Posterior cingulate gyrus (tissue), 11 donors: Measurements from ENCODE around the gene ITPKB.
A peak's percentile ranks its signal among the peaks of the same experiment; 100 is the strongest.
"Not testable (repeated sequence)": the region's sequence is repeated elsewhere in the genome, so short reads cannot be mapped to it uniquely, and the experiment has no call there.

ENCODE experiments used
- DNase-seq, 10 donors: peaks; one replicate each; pipeline versions ENCODE4 v3.0.0 to v3.0.0-alpha.2; 2020 to 2021; ENCODE audit warnings: mixed read lengths in 3 of 10
- intact Hi-C: fragments of 100-400 bp; cut with DNase I; formaldehyde crosslinking; loops from one replicate; pipeline ENCODE4 v1.15.1; 2023

ITPKB gene

DNA sequence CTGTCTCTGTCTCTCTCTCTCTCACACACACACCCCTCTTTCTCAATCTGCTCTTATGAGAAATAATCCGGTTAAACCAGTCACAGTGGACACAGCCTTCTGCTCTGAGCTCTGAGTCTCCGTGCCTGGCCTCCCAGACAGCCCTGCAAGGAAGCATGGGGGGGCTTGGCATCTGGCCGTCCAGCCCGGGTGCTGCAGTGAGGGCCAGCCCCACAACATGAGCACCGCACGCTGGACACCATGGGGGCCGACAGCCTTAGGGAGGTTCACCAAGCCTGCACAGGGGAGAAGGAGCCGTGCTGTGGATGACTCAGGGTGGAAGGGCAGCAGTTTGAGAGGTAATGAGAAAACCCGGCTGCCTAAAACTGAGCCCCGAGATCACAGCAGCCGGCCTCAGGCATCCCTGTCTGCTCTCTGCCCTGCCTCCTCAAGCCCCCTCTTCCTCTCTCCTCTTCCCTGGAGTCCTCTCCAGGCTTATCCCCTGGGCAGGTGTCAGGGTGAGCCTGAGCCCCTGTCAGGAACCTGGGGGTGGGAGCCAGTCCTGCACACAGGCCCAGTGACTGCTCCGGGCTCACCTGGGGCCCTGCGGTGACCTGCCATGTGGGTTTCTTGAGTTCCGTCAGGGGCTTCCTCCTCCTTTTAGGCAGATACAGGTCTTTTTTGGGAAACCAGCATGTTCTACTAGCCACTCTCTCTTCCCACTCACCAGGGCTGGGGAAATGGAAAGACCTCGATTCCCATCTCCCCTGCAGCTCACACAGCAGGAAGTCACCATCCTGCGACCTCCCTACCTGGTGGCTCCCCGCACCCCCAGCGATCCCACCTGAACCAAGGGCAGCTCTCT lies 92.8 kb downstream of the ITPKB start:
- DNase-seq: peak in 4 of 10 donors; percentile 26 to 81 (median 76)
- intact Hi-C loops: no loop called here

DNA sequence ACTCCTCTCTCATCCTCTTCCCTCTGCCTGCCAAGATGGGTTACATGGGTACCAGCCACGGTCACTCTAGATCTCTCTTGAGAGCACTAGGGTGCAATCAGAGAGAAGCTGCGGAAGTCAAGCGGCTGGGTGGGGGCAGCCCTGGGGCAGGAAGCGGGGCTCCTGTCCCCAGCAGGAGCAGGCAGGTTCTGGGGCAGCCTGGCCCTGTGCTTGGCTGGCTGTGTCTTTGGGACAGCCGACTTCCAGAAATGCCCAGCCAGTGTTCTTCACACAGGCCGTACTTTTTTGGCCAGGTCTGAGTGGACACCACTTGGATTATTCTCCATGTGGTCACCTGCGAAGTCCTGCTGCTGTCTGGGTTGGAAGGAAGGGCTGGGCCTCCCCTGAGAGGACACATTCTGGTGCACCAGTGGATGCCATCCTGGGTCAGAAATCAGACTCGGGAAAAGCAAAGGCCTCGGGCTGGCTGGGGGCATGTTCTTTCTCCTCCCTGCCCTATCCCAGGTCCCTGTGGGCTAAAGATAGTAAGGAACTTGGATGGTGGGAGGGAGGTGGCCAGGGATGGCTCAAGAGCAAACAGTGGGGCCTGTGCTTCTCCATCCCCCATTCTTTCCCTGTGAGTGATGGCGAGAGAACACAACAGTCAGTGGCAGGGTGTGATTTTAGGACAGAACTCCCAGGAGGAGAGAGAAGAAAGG lies 93.7 kb downstream of the ITPKB start:
- peak in 4 of 10 donors; percentile 20 to 59 (median 52) for DNase-seq
- intact Hi-C loops: no loop called here

DNA sequence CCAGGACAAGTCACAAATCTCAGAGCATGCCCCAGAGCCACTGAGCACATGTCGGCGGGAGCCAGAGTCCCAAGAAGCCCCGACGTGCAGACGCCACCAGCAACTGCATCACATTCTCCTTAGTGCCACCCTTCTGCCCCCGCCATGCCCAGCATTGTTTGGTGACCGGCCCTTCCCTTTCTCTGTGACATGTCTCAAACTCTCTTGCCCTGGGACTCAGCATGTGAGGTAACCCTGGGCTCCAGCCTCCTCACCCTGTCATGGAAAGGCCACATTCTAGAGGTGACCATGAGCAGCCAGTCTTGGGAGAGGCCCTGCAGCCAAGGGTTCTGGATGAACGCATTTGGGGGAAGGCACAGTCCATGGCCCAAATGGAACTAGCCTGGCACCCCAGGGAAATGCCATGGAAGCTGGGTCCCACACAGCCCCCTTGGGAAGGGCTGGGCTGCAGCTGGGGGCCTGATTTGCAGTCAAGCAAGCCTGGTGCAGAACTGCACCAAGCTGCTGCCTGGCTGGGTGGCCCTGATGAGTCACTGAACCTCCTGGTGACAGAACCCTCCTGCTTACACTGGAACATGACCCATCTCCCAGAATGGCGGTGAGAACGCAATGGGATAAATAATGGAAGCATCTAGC lies 94.4 kb downstream of the ITPKB start:
- peak in 6 of 10 donors; percentile 1 to 80 (median 37) for DNase-seq
- intact Hi-C loops: no loop called here

DNA sequence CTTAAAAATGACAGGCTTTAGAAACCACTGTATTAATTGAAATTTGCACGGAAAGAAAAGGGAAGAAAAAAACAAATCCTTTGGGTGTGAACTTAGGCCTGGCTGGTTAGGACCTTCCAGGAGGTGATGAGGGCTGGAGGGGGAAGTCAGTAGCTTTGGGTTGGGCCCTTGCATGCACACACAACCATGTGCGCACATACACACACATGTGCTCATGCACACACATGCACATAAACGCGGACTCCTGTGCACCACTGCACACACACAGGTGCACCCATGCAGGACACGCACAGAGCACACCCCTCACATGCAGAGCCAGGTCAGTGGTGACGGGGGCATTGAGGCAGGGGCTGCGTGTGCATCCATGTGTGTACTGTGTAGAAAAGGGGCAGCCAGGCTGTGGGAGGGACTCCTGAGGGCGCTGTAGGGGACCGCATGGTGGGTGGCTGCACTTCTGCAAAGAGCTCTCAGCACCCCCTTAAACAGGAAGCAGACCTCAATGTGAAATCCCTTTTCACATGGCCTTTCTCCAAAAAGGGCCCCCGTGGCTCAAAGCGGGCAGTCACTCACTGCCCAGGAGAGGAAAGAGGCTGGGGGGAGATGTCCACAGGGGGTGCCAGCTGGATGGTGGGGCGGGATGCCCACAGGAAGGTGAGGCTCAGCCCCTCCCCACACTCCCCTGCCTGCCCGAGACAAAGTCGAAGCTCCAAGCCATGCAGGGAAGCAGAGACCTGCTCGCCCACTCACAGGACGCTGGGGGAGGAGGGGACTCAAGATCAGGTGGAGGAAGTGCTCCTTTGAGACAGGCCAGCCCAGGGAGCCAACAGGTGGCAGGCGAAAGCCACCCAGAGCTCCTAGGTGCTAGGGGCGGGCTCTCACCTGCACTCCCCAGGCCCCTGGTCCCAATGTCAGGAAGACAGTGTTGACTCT lies 95.2 kb downstream of the ITPKB start:
- peak in 6 of 10 donors; percentile 6 to 75 (median 40) for DNase-seq
- intact Hi-C loops: no loop called here

DNA sequence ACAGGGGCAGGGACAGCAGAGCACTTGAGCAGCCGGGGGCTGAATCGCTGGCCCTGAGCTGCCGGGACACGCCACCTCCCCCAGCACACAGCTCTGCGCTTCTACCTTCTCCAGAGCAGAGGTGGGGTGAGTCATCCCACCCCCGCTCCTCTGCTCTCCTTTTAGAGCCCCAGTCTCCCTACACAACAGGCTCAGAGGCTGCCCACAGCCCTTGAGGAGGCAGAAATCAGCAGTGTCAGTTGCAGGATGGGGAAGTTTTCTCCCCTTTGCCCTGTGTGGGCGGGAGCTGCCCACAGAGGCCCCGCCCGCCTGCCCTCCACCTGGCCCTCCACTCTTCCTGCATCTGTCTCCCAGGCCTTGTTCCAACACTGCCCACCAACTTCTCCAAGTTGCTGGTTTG lies 95.9 kb downstream of the ITPKB start:
- intact Hi-C loops: no loop called here
- DNase-seq: peak in 6 of 10 donors; percentile 49 to 93 (median 75)

DNA sequence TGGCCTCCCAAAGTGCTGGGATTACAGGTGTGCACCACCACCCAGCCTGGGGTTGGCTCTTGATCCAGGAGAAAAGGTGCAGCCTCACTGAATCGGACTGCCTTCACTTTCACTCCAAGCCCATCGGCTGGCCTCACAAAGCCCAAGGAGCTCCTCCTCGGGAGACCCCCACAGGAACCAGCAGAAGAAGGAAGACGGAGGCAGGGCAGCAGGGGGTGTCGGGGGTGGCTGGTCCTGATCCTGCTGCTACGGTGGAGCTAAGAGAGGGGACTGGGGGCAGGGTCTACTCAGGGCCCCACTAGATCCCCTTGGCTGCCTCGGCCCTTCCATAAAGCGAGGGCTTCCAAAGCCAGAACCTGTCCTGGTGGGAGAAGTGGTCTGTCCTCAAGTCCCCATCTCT lies 96.7 kb downstream of the ITPKB start:
- peak in 4 of 10 donors; percentile 3 to 63 (median 34) for DNase-seq
- intact Hi-C loops: no loop called here

DNA sequence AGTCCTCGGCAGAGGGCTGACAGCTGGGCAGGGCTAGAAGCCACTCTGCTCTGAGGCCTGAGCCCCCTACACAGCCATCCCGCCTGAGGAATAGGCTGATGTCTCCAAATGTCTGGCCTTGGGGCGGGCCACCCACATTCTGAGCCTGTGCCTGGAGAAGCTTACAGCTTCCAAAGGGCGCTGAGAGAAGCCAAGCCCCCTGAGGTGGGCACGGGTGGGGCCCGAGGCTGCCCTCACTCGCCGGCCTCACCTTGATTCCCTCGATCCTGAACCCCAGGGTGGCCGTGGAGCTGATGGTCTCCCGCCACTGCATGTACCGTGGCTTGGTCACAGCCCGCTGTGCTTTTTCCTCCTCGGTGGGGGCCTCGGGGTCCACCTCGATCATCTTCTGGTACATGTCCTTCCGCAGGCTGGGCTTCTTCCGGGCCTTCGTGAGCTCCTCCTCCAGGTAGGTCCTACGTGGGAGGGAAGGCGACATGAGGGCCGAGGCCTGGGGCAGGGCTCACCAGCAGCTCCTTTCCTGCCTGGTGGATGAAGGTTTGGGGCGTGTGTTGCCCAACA lies 97.3 kb downstream of the ITPKB start:
- DNase-seq: peak in 5 of 10 donors; percentile 2 to 74 (median 54)
- intact Hi-C loops: no loop called here

DNA sequence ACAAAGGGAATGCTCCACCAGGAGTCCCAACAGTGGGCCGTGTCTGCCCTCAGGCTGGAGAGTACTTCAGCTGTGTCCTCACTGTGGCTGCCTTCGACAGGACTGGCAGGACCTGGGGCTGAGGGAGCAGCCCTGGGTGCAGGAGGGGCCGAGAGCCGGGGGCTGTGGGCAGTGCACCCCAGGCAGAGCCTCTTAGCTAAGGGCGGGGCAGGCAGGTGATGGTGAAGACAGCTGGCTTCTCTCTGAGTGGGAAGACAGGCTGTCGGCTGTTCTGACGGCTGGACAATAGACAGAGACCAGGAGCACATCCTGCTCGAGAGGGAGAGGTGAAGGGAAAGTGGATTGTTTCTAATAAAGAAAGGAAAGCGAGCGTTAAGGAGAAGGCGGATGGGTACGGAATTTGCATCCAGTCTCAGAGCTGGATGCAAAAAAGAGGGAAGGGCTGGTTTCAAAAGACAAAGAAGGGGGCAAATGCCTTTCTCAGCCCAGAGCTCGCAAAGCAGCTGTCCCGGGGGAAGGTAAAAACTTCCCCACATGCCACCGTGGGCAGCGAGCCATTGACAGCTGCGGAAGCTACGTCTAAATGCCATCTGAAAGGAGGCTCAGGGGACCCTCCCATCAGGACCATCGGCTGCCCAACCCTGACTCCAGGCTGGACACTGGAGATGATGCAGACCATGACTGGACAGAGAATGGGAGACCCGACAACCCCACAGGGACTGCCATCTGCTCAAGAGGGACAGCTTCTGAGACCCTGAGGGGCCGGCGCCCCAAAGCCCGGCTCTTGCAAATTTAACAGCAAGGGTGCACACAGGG lies 98.6 kb downstream of the ITPKB start:
- intact Hi-C loops: no loop called here
- peak in 6 of 10 donors; percentile 5 to 72 (median 36) for DNase-seq

DNA sequence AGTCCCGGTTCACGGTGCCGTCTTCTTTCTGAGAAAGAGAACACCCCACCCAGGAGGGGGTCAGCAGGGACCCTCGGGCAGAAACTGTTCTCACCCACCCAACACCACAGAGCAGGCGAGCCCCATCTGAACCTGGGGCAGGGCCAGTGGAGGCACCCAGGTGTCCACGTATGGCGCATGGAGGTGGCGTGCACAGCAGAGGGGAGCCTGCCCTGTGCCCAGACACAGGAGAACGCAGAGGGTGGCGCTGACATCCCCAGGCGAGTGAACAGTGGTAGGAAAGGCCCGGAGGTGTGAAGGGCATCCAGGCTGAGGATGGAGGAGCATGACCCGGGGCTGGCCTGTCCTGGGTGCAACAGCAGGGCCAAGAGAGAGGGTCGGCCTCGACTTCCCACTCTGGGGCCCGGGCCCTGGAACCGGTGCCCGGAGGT lies 99.4 kb downstream of the ITPKB start:
- intact Hi-C loops: no loop called here

DNA sequence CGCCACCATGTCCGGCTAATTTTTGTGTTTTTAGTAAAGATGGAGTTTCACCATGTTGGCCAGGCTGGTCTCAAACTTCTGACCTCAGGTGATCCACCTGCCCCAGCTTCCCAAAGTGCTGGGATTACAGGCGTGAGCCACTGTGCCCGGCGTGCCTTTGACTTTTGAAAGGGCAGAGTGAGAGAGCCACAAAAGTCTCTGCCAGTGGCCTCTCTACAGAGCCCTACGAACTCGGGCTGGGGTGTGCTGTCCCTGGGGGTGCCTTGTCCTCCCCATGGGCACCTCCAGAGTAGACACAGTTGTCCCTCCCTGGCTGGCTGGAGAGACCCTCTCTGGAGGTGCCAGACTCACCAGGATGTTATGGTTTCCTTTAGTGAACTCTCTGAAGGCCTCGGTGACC lies 99.9 kb downstream of the ITPKB start:
- DNase-seq: peak in 4 of 10 donors; percentile 0 to 52 (median 14)
- intact Hi-C loops: not testable (repeated sequence)

More for the DNA sequence above, 99.4 kb downstream of the ITPKB start:
- DNase-seq: peak in 7 of 10 donors; percentile 1 to 80 (median 10)

DNA sequence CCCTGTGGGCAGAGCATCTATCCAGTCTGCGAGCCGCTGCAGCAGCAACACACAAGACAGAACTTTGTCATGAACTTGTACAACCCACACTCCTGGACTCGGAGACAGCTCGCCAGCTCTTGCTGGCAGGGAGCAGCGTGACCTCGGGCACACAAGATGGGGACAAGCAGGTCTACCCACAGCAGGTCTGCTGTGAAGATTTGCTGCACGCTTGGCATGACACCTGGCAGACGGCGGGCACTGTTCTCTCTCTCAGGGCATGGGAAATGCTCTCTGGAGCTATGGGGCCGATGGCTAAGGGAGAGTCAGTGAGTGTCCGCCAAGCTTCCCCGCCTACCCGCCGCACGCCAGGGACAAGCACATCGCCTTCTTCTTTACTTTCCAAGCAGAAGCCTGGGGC lies 100.5 kb downstream of the ITPKB start:
- intact Hi-C loops: no loop called here
- DNase-seq: peak in 8 of 10 donors; percentile 29 to 92 (median 52)

DNA sequence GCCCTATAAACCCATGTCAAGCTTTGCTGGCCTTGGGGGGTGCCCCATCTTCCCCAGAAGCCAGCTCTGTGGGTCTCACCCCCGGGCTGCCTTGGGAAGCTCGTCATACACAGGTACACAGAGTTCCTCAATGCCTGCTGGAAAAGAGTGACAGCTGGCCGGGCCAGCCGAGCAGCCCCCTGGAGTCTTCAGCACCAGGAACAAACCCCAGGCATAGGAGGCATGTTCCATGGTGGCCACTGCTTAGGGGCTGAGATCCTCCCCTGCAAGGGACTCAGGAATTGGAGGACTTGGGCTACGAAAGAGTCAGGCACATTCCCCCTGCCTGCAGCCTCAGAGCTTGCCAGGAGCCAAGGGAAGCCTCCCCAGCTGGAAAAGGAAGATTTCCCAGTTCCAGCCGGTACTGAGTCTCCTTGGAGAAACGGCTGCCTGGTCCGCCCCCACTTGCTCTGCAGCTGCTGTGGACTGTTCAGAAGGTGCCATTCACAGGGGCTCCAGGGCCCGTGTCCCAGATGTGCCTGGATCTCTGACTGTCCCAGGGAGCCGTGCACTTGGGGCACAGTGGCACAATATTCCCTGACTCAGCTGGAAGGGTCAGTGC lies 101.0 kb downstream of the ITPKB start:
- peak in 7 of 10 donors; percentile 40 to 93 (median 66) for DNase-seq
- intact Hi-C loops: no loop called here

DNA sequence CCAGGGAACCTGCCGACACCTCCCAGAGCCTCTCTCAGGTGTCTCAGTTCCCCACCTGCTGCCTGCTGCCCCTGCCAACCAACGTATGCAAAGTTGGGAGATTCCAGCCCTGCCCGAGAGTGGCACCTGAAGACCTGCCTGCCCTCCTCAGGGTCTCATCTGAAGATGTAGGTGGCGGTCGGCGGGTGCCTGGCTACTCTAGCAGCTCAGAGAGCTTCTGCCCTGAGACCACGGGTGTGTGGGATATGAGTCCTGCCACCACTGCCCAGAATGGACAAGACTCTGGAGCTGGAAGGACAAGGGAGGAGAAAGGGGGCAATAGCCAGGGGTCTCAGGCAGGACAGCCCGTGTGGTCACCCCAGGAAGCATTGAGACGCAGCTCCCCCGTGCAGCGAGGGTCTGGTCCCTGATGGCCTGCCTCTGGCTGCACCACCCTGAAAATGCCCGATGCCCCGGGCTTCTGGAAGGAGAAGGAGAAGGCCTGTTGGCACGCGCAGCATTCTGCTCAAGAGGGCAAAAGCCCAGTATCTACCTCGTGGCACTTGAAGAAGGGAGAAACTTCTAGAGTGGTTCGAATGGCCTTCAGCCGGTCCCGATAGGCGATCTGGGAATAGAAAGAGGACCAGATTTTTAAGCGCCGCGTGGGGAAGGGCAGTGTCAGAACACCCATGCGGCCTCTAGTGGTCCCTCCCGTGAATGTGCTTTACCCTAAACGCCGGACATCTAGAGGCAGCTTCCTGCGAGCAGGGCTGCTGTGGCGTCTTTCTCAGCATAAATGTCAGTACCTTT lies 101.7 kb downstream of the ITPKB start:
- peak in 7 of 10 donors; percentile 5 to 76 (median 26) for DNase-seq
- intact Hi-C loops: no loop called here

DNA sequence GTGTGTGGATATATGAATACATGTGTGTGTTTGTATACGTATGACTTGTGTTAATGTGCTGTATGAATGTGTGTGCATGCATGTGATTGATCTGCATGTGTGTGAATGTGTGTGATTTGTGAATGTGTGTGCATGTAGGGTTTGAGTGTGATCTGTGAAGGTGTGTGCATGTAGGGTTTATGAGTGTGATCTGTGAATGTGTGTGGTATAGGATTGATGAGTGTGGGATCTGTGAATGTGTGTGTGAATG lies 102.3 kb downstream of the ITPKB start:
- intact Hi-C loops: no loop called here
- DNase-seq: no peak

DNA sequence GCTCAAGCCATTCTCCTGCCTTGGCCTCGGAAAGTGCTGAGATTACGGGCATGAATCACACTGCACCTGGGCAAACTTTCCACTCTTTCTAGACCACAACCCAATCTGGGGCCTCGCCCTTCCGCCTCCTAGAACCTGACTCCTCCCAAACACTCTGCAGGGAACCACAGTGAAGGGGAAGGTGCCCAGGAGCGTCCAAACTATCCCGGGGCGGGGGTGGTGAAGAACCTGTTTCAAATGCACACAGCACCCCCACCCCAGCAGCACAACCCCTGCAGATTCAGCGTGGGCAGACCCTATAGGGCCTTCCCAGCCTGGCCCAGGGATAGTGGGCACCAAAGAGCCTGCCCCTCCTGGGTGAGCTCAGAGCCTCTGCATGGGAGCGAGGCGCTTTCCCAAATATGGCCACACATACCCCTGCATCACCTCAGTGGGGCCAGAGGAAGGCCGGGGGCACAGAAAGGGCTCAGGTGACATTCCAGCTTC lies 103.6 kb downstream of the ITPKB start:
- intact Hi-C loops: loop anchor here (2.0 kb wide), 2 partner anchors 99 to 193 kb away; no protein-coding TSS in a partner anchor

DNA sequence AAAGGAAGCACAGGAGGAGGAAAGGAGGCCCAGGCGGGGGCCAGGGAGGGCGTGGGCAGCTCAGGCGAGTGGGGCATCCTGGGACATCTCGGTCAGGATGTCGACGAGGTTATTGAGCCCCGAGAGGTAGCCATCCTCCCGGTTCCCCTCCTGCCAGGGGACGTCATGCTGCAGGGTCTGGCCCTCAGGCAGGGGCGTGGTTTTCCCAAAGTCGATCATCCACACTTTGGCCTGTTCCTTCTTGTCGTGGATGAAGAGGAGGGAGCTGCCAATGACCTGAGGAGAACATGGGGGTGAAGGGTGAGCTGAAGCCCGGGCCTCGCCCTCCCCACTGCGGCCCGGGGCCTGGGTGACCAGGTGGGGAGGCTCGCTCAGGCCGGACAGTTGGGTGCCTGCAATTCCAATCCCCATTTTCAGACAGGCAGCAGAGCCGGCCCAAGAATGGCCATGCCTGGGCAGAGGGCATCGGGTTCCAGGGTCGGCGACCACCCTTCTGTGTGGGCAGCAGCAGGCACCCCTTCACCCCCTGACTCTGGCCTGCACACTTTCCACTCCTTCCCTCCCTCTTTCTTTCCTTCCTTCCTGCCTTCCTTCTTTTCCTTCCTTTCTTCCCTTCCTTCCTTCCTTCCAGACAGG lies 104.4 kb downstream of the ITPKB start:
- intact Hi-C loops: loop anchor here (1.0 to 5.0 kb wide), 4 partner anchors 53 to 803 kb away; no protein-coding TSS in a partner anchor
- DNase-seq: peak in 5 of 10 donors; percentile 6 to 83 (median 48)

More for the DNA sequence above, 103.6 kb downstream of the ITPKB start:
- DNase-seq: peak in 5 of 10 donors; percentile 3 to 63 (median 39)

DNA sequence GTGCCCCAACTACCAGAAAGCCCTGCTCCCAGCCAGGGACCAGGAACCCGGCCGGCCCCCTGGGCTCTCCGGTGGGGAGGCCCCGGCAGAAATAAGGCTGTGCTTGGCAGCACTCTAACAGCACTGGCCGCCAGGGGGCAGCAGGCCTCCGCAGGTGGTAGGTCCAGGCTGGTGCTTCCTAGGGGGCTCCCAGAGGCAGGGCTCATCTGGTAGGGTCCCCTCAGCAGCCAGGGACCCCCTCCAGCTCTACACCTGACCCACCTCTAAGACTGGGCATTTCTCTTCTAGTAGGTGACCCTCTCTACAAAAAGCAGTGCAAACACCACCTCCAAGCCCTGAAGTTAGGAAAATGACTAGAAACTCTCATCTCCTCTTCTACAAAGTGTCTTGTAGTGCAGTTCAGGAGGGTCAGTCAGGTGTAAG lies 104.9 kb downstream of the ITPKB start:
- intact Hi-C loops: loop anchor here (1.0 to 5.0 kb wide), 4 partner anchors 53 to 803 kb away; no protein-coding TSS in a partner anchor
- peak; percentile 67 to 97 (median 88) for DNase-seq
